Neural progenitor cell (in vitro differentiated cells): ENCODE measurements around the gene SCAMP2. TPM values are rescaled to one million over a fixed set of nuclear protein-coding genes. Genes with fewer than 3 reads are reported as not detected.

Source experiments
- DNase-seq: peaks from one replicate; pipeline ENCODE4 v3.0.0-alpha.2; 2016; ENCODE audit warnings: low spot score
- H2AFZ ChIP-seq: fragments of 200-600 bp; sonication (generic); replicated peaks from 2 replicates; pipeline ENCODE4 v1.6.1; 2016; ENCODE audit warnings: antibody characterized with exemption
- H3F3A ChIP-seq: fragments of 200-600 bp; sonication (generic); 2 replicates; pipeline ENCODE4 v1.6.1; 2016; ENCODE audit warnings: antibody characterized with exemption, low read depth
- H3K27ac ChIP-seq: fragments of 200-600 bp; sonication (generic); 2 replicates; pipeline ENCODE4 v1.5.1; 2016; ENCODE audit warnings: mild to moderate bottlenecking
- H3K27me3 ChIP-seq: fragments of 200-600 bp; sonication (generic); 2 replicates; pipeline ENCODE4 v1.6.1; 2016; ENCODE audit warnings: mild to moderate bottlenecking, moderate library complexity
- H3K36me3 ChIP-seq: fragments of 200-600 bp; sonication (generic); 2 replicates; pipeline ENCODE4 v1.5.1; 2016
- H3K4me1 ChIP-seq: fragments of 200-600 bp; sonication (generic); 2 replicates; pipeline ENCODE4 v1.6.1; 2016; ENCODE audit warnings: mixed run types
- H3K4me2 ChIP-seq: fragments of 200-600 bp; sonication (generic); 2 replicates; pipeline ENCODE4 v1.6.1; 2016
- H3K4me3 ChIP-seq: fragments of 200-600 bp; sonication (generic); 2 replicates; pipeline ENCODE4 v1.5.1; 2016
- H3K79me2 ChIP-seq: fragments of 200-600 bp; sonication (generic); 2 replicates; pipeline ENCODE4 v1.6.1; 2016; ENCODE audit warnings: low read depth
- H3K9ac ChIP-seq: fragments of 200-600 bp; sonication (generic); 2 replicates; pipeline ENCODE4 v1.6.1; 2016
- H3K9me3 ChIP-seq: fragments of 200-600 bp; sonication (generic); 2 replicates; pipeline ENCODE4 v1.5.1; 2016; ENCODE audit warnings: low read depth
- H4K20me1 ChIP-seq: fragments of 200-600 bp; sonication (generic); 2 replicates; pipeline ENCODE4 v1.6.1; 2016; ENCODE audit warnings: low read depth
- H3K27ac Mint-ChIP-seq: 3 replicates; pipeline ENCODE4 v1.8.0; 2021; ENCODE audit warnings: mixed read lengths
- H3K27me3 Mint-ChIP-seq: 2 replicates; pipeline ENCODE4 v1.8.0; 2022; ENCODE audit warnings: low read depth, mild to moderate bottlenecking, inconsistent platforms, moderate library complexity, mixed read lengths; ENCODE audit not compliant: insufficient read depth
- H3K36me3 Mint-ChIP-seq: 3 replicates; pipeline ENCODE4 v1.8.0; 2021; ENCODE audit warnings: mixed read lengths
- H3K4me1 Mint-ChIP-seq: 3 replicates; pipeline ENCODE4 v1.8.0; 2021; ENCODE audit warnings: mixed read lengths
- H3K4me3 Mint-ChIP-seq: 3 replicates; pipeline ENCODE4 v1.8.0; 2021; ENCODE audit warnings: mild to moderate bottlenecking, moderate library complexity, mixed read lengths
- H3K9me3 Mint-ChIP-seq: 3 replicates; pipeline ENCODE4 v1.8.0; 2020; ENCODE audit warnings: mixed read lengths
- EZH2 ChIP-seq: fragments of 200-600 bp; sonication (generic); IDR thresholded peaks from 2 replicates; pipeline ENCODE4 v1.6.1; 2017; ENCODE audit warnings: antibody characterized with exemption, mild to moderate bottlenecking, moderate library complexity
- EZH2phosphoT487 ChIP-seq: fragments of 200-600 bp; sonication (generic); IDR thresholded peaks from 2 replicates; pipeline ENCODE4 v1.6.1; 2017; ENCODE audit warnings: antibody characterized with exemption
- total RNA-seq: library from RNA; depleted of rRNA; stranded (reverse); fragments of >200 nt; gene quantifications from 2 replicates; pipeline ENCODE4 v1.2.3, GENCODE V29; 2015; ENCODE audit warnings: low replicate concordance
- TF ChIP-seq, protein P1 (sequence below): fragments of 200-600 bp; sonication (generic); IDR thresholded peaks from 2 replicates; pipeline ENCODE4 v1.5.1; 2017; ENCODE audit warnings: antibody characterized with exemption, mild to moderate bottlenecking

Gene SCAMP2
- total RNA-seq, 1 donor from 2014 or later: 19.4 TPM

DNA sequence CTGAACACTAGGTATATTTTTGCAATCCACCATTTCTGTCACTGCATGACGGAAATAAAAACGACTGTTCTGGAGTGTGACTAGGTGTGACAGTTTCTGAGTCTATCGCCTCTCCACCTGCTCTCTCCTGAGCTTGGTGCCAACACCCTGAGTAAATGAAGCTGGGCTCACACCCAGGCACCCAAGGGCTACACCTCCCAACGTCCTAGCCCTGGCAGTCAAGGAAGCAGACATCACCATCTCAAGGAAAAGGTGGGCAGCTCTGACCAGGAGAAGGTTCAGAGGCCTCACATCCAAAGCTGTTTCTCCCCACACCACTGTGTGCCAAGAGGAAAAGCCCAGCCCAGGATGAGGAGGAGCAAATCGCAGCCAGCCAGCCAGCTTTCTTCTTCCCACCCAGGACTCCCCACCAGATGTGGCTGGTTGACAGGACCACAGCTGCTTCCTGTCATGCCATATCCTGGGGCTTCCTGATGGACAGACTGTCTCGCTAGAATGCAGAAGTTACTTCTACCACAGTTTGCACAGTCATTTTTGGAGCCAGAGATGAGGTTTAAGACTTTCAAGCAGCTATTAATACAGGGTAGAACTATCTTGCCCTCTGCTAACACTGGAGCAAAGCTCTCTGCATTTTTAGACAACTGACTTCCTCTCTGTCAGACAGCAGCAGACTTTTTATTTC is 3.3 kb downstream of the SCAMP2 start:
- no peak overlapping the region for H3K27ac ChIP-seq
- H3F3A ChIP-seq: peaks cover 6% of the 10 kb centered on the region
- peaks cover 32% of the 10 kb centered on the region for H4K20me1 ChIP-seq
- Mint-ChIP-seq H3K9me3 (peaks cover 6% of the 10 kb centered on the region), H3K36me3 (peaks cover 22% of the 10 kb centered on the region), H3K4me1 (peaks cover 29% of the 10 kb centered on the region), H3K27me3 (peaks cover 5% of the 10 kb centered on the region), H3K4me3 (no peak overlapping the region), H3K27ac (no peak overlapping the region)
- H3K9ac ChIP-seq: no peak overlapping the region
- no peaks in the 10 kb centered on the region for H3K27me3 ChIP-seq
- H3K9me3 ChIP-seq: no peaks in the 10 kb centered on the region
- no peaks in the 10 kb centered on the region for H3K36me3 ChIP-seq
- H3K4me3 ChIP-seq: no peak overlapping the region
- no peak for DNase-seq
- H3K79me2 ChIP-seq: peaks cover 66% of the 10 kb centered on the region
- peaks cover 4% of the 10 kb centered on the region for H3K4me1 ChIP-seq
- no peak overlapping the region for H2AFZ ChIP-seq
- no peak overlapping the region for H3K4me2 ChIP-seq
- TF ChIP-seq EZH2: no peak
- no peak for TF ChIP-seq EZH2phosphoT487
- TF ChIP-seq, protein P1, sequence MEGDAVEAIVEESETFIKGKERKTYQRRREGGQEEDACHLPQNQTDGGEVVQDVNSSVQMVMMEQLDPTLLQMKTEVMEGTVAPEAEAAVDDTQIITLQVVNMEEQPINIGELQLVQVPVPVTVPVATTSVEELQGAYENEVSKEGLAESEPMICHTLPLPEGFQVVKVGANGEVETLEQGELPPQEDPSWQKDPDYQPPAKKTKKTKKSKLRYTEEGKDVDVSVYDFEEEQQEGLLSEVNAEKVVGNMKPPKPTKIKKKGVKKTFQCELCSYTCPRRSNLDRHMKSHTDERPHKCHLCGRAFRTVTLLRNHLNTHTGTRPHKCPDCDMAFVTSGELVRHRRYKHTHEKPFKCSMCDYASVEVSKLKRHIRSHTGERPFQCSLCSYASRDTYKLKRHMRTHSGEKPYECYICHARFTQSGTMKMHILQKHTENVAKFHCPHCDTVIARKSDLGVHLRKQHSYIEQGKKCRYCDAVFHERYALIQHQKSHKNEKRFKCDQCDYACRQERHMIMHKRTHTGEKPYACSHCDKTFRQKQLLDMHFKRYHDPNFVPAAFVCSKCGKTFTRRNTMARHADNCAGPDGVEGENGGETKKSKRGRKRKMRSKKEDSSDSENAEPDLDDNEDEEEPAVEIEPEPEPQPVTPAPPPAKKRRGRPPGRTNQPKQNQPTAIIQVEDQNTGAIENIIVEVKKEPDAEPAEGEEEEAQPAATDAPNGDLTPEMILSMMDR: no peak

DNA sequence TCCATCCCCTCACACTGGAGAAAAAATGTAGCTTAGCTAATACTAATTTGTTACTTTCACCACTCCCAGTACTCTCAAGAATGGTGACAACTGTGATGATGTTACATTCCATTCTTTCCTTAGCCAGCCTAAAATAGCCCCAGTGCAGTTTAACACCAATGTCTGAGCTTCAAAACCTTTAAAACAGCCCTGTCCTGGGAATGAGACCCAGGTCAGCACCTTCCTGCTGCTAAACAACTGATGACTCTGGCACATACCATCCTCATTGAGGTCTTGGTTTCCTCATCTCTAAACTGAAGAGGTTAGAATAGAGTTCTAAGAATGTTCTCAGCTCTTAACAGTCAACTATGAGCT is 3.8 kb downstream of the SCAMP2 start:
- Histone ChIP-seq H3F3A (peaks cover 6% of the 10 kb centered on the region), H3K79me2 (peaks cover 69% of the 10 kb centered on the region), H3K9me3 (no peaks in the 10 kb centered on the region), H3K4me2 (no peak overlapping the region), H4K20me1 (peaks cover 32% of the 10 kb centered on the region), H3K4me3 (no peak overlapping the region), H3K36me3 (no peaks in the 10 kb centered on the region), H3K27me3 (no peaks in the 10 kb centered on the region), H2AFZ (no peak overlapping the region), H3K9ac (no peak overlapping the region), H3K27ac (no peak overlapping the region), H3K4me1 (peaks cover 4% of the 10 kb centered on the region)
- Mint-ChIP-seq H3K4me3 (no peak overlapping the region), H3K9me3 (peaks cover 6% of the 10 kb centered on the region), H3K27me3 (peaks cover 5% of the 10 kb centered on the region), H3K36me3 (peaks cover 24% of the 10 kb centered on the region), H3K27ac (no peak overlapping the region), H3K4me1 (peaks cover 29% of the 10 kb centered on the region)
- no peak for DNase-seq
- TF ChIP-seq EZH2: no peak
- TF ChIP-seq, protein P1: no peak
- TF ChIP-seq EZH2phosphoT487: no peak

DNA sequence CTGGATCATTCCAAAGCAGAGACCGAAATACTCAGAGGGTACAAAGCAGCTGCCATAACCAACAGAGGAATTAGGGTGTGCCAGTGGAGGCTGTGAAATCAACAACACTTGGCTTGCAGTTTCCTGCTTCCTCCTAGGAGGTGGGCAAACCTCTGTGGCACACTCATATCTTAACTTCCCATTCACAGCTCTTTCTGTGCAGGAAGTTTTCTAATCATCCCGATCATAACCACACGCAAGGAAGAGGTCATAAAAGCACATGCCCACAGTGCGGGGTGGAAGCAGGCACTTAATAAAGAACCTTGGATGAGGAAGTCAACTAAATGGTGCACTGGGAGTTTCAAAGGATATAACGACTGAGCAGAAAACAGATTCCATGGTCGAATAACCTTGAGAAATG is 5.1 kb downstream of the SCAMP2 start:
- no peaks in the 10 kb centered on the region for H3K4me1 ChIP-seq
- H3K9ac ChIP-seq: no peak overlapping the region
- Mint-ChIP-seq H3K4me3 (no peak overlapping the region), H3K9me3 (peaks cover 6% of the 10 kb centered on the region), H3K27me3 (peaks cover 2% of the 10 kb centered on the region), H3K27ac (peak overlapping the region; percentile 23), H3K4me1 (peaks cover 24% of the 10 kb centered on the region), H3K36me3 (peaks cover 25% of the 10 kb centered on the region)
- H3K27me3 ChIP-seq: no peaks in the 10 kb centered on the region
- no peak overlapping the region for H3K4me3 ChIP-seq
- no peaks in the 10 kb centered on the region for H3K36me3 ChIP-seq
- H3K4me2 ChIP-seq: no peak overlapping the region
- no peaks in the 10 kb centered on the region for H3F3A ChIP-seq
- TF ChIP-seq, protein P1: no peak
- TF ChIP-seq EZH2phosphoT487 (no peak), EZH2 (no peak)
- peaks cover 74% of the 10 kb centered on the region for H3K79me2 ChIP-seq
- peaks cover 32% of the 10 kb centered on the region for H4K20me1 ChIP-seq
- H3K9me3 ChIP-seq: no peaks in the 10 kb centered on the region
- no peak overlapping the region for H2AFZ ChIP-seq
- DNase-seq: no peak
- H3K27ac ChIP-seq: no peak overlapping the region
